Measurements from ENCODE around the gene GLRX3.

GLRX3 gene

GRCh38 chr10:130190737-130191115 is 54.5 kb downstream of the GLRX3 start:
- no peak overlapping the region for H3K27ac ChIP-seq (ENCODE audit: low read depth, low read length)
- no peak overlapping the region for H3K9ac ChIP-seq (ENCODE audit: low read length)
- H4K20me1 ChIP-seq (ENCODE audit: low read depth, low read length) = no peaks in the 10 kb centered on the region
- no peaks in the 10 kb centered on the region for H3K79me2 ChIP-seq (ENCODE audit: insufficient read depth, low read length)
- H3K4me3 ChIP-seq (ENCODE audit: insufficient read depth, low read length, poor library complexity, severe bottlenecking) = no peak overlapping the region
- TF ChIP-seq EZH2phosphoT487 (conservative IDR thresholded peaks at IDR 0.05; ENCODE audit: low read length) = no peak
- TF ChIP-seq, protein P1, sequence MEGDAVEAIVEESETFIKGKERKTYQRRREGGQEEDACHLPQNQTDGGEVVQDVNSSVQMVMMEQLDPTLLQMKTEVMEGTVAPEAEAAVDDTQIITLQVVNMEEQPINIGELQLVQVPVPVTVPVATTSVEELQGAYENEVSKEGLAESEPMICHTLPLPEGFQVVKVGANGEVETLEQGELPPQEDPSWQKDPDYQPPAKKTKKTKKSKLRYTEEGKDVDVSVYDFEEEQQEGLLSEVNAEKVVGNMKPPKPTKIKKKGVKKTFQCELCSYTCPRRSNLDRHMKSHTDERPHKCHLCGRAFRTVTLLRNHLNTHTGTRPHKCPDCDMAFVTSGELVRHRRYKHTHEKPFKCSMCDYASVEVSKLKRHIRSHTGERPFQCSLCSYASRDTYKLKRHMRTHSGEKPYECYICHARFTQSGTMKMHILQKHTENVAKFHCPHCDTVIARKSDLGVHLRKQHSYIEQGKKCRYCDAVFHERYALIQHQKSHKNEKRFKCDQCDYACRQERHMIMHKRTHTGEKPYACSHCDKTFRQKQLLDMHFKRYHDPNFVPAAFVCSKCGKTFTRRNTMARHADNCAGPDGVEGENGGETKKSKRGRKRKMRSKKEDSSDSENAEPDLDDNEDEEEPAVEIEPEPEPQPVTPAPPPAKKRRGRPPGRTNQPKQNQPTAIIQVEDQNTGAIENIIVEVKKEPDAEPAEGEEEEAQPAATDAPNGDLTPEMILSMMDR (IDR thresholded peaks at IDR 0.05; ENCODE audit: insufficient read depth, low read length, poor library complexity, severe bottlenecking) = no peak
- no peaks in the 10 kb centered on the region for H3K9me3 ChIP-seq (ENCODE audit: insufficient read depth, low read length)
- H3K9me2 ChIP-seq (replicated peaks; ENCODE audit: insufficient read depth, low read length) = no peaks in the 10 kb centered on the region
- H3K4me2 ChIP-seq (ENCODE audit: low read depth, low read length, poor library complexity, severe bottlenecking) = no peak overlapping the region
- H3K36me3 ChIP-seq (ENCODE audit: low read length) = no peaks in the 10 kb centered on the region
- no peak overlapping the region for H2AFZ ChIP-seq (ENCODE audit: low read depth, low read length, severe bottlenecking)
- no peaks in the 10 kb centered on the region for H3K27me3 ChIP-seq (ENCODE audit: low read length)
- H3F3A ChIP-seq (ENCODE audit: insufficient read depth) = no peaks in the 10 kb centered on the region

- Histone ChIP-seq H3K27ac (ENCODE audit: low read depth, low read length) (no peak overlapping the region), H3K4me3 (ENCODE audit: insufficient read depth, low read length, poor library complexity, severe bottlenecking) (no peak overlapping the region), H3K9me2 (replicated peaks; ENCODE audit: insufficient read depth, low read length) (no peaks in the 10 kb centered on the region), H3K27me3 (ENCODE audit: low read length) (no peaks in the 10 kb centered on the region), H4K20me1 (ENCODE audit: low read depth, low read length) (no peaks in the 10 kb centered on the region), H3K9me3 (ENCODE audit: insufficient read depth, low read length) (no peaks in the 10 kb centered on the region), H3K4me2 (ENCODE audit: low read depth, low read length, poor library complexity, severe bottlenecking) (no peak overlapping the region), H3K79me2 (ENCODE audit: insufficient read depth, low read length) (no peaks in the 10 kb centered on the region), H3F3A (ENCODE audit: insufficient read depth) (no peaks in the 10 kb centered on the region), H2AFZ (ENCODE audit: low read depth, low read length, severe bottlenecking) (no peak overlapping the region), H3K36me3 (ENCODE audit: low read length) (no peaks in the 10 kb centered on the region), H3K9ac (ENCODE audit: low read length) (no peak overlapping the region)
- TF ChIP-seq, protein P1 (IDR thresholded peaks at IDR 0.05; ENCODE audit: insufficient read depth, low read length, poor library complexity, severe bottlenecking) = no peak
- no peak for TF ChIP-seq EZH2phosphoT487 (conservative IDR thresholded peaks at IDR 0.05; ENCODE audit: low read length)
These were observed 55.2 kb downstream of the GLRX3 start for GRCh38 chr10:130191380-130191779.

DNA sequence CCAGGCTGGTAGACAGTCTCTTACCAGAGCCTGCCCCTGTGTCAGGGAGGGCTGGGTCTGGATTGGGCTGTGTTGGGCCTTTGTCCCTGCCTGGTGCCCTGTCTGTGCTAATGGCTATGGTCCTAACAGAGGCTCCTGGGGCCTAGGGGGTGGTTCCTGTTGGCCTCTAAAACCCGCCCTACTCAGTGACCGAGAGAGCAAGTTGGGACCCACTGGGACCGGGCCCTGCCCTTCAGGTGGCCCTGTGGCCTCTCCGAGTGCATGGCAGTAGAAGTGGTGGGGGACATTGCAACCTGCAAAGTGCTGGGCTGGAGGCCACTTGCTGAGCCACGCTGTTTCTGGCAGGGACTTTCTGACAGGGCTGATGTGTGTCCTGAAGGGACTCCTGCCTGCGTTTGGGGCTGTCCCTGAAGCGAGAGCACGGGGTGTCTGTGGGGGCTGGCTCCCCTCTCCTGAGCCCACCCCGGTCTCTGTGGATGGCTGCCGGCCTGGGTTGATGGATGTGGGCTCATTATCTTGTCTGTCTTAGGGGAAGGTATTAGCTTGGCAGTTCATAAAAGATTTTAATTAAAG is 56.2 kb downstream of the GLRX3 start:
- TF ChIP-seq, protein P1 (IDR thresholded peaks at IDR 0.05; ENCODE audit: insufficient read depth, low read length, poor library complexity, severe bottlenecking) = no peak
- TF ChIP-seq EZH2phosphoT487 (conservative IDR thresholded peaks at IDR 0.05; ENCODE audit: low read length) = no peak
- Histone ChIP-seq H4K20me1 (ENCODE audit: low read depth, low read length) (no peaks in the 10 kb centered on the region), H3K9me3 (ENCODE audit: insufficient read depth, low read length) (no peaks in the 10 kb centered on the region), H3K4me2 (ENCODE audit: low read depth, low read length, poor library complexity, severe bottlenecking) (no peak overlapping the region), H3K27me3 (ENCODE audit: low read length) (no peaks in the 10 kb centered on the region), H3F3A (ENCODE audit: insufficient read depth) (no peaks in the 10 kb centered on the region), H3K79me2 (ENCODE audit: insufficient read depth, low read length) (no peaks in the 10 kb centered on the region), H3K9me2 (replicated peaks; ENCODE audit: insufficient read depth, low read length) (no peaks in the 10 kb centered on the region), H3K9ac (ENCODE audit: low read length) (no peak overlapping the region), H3K36me3 (ENCODE audit: low read length) (no peaks in the 10 kb centered on the region), H3K27ac (ENCODE audit: low read depth, low read length) (no peak overlapping the region), H2AFZ (ENCODE audit: low read depth, low read length, severe bottlenecking) (no peak overlapping the region), H3K4me3 (ENCODE audit: insufficient read depth, low read length, poor library complexity, severe bottlenecking) (no peak overlapping the region)
